GM21825 (cell line): ENCODE data around the gene HMGB1.
"Not testable (repeated sequence)": the region's sequence is repeated elsewhere in the genome, so short reads cannot be mapped to it uniquely, and the experiment has no call there.

Experiments used
- ATAC-seq: cut with Tn5 transposase; IDR thresholded peaks from one replicate; pipeline ENCODE4 v1.9.1; 2021; ENCODE audit warnings: mild to moderate bottlenecking, moderate library complexity; ENCODE audit not compliant: unreplicated experiment

Gene HMGB1

GRCh38 chr13:30466841-30467252 lies 1.1 kb upstream of the HMGB1 start:
- ATAC-seq: no peak

GRCh38 chr13:30466358-30466714 lies 600 bp upstream of the HMGB1 start:
- no peak for ATAC-seq

- ATAC-seq: no peak
These were observed 468 bp downstream of the HMGB1 start for GRCh38 chr13:30465343-30465592.

- ATAC-seq: peak; percentile 33
These were observed 1.0 kb downstream of the HMGB1 start for GRCh38 chr13:30464496-30465342.

- ATAC-seq: peak; percentile 40
These were observed 1.8 kb downstream of the HMGB1 start for GRCh38 chr13:30463787-30464495.

GRCh38 chr13:30461279-30462066 lies 4.3 kb downstream of the HMGB1 start:
- ATAC-seq: not testable (repeated sequence)

- ATAC-seq: no peak
These were observed 8.3 kb downstream of the HMGB1 start for GRCh38 chr13:30457306-30457891.

GRCh38 chr13:30456290-30456689 lies 9.4 kb downstream of the HMGB1 start:
- ATAC-seq: no peak

- no peak for ATAC-seq
These were observed 10.7 kb downstream of the HMGB1 start for GRCh38 chr13:30454991-30455390.

- no peak for ATAC-seq
These were observed 12.0 kb downstream of the HMGB1 start for GRCh38 chr13:30453727-30454126.

GRCh38 chr13:30451476-30451875 lies 14.3 kb downstream of the HMGB1 start:
- ATAC-seq: not testable (repeated sequence)

GRCh38 chr13:30450066-30450465 lies 15.7 kb downstream of the HMGB1 start:
- no peak for ATAC-seq

- no peak for ATAC-seq
These were observed 17.3 kb downstream of the HMGB1 start for GRCh38 chr13:30448441-30448840.

GRCh38 chr13:30446126-30446500 lies 19.6 kb downstream of the HMGB1 start:
- no peak for ATAC-seq

- peak; percentile 42 for ATAC-seq
These were observed 21.8 kb downstream of the HMGB1 start for GRCh38 chr13:30443957-30444404.

GRCh38 chr13:30443491-30443890 lies 22.2 kb downstream of the HMGB1 start:
- ATAC-seq: not testable (repeated sequence)

GRCh38 chr13:30442926-30443325 lies 22.8 kb downstream of the HMGB1 start:
- no peak for ATAC-seq

GRCh38 chr13:30440910-30441703 lies 24.6 kb downstream of the HMGB1 start:
- no peak for ATAC-seq

- no peak for ATAC-seq
These were observed 27.4 kb downstream of the HMGB1 start for GRCh38 chr13:30438286-30438685.

GRCh38 chr13:30437177-30437576 lies 28.6 kb downstream of the HMGB1 start:
- no peak for ATAC-seq
